Measurements from ENCODE around the gene F13A1. TPM values are rescaled to one million over a fixed set of nuclear protein-coding genes. Genes with fewer than 3 reads are reported as not detected.

The F13A1 gene
- total and polyA plus RNA-seq, 7 donors = 4.9 to 58.9 (median 26.2) TPM

DNA sequence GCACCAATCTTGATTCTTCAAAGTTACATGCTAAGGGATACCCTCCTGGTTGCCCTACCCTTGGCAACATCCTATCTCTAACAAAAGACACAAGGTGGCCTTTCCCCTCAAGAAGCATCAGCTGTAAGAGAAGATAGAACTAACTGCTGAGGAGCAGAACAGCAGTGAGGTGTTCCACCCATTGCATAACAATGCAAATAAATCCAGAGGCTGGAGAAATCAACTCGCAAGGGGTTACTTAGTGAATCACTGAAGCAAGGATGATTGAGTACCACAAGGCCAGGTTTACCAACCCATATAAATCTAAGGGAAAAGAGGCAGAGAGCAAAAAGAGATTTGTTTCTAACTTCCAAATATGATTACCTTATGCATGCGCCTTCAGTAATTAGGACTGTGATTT lies 36.7 kb downstream of the F13A1 start:
- no peak overlapping the region for H3K27ac ChIP-seq
- intact Hi-C loops (cut with DNase I) = no loop called here
- DNase-seq = no peak
- H3K4me1 ChIP-seq = no peaks in the 10 kb centered on the region
- TF ChIP-seq, protein P1, sequence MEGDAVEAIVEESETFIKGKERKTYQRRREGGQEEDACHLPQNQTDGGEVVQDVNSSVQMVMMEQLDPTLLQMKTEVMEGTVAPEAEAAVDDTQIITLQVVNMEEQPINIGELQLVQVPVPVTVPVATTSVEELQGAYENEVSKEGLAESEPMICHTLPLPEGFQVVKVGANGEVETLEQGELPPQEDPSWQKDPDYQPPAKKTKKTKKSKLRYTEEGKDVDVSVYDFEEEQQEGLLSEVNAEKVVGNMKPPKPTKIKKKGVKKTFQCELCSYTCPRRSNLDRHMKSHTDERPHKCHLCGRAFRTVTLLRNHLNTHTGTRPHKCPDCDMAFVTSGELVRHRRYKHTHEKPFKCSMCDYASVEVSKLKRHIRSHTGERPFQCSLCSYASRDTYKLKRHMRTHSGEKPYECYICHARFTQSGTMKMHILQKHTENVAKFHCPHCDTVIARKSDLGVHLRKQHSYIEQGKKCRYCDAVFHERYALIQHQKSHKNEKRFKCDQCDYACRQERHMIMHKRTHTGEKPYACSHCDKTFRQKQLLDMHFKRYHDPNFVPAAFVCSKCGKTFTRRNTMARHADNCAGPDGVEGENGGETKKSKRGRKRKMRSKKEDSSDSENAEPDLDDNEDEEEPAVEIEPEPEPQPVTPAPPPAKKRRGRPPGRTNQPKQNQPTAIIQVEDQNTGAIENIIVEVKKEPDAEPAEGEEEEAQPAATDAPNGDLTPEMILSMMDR (IDR thresholded peaks at IDR 0.05) = no peak
- H3K4me3 ChIP-seq = no peak overlapping the region
- ATAC-seq = no peak
- H3K36me3 ChIP-seq (ENCODE audit: insufficient read depth in 1 of 2, low read depth in 1 of 2) = no peaks in the 10 kb centered on the region
- H3K27me3 ChIP-seq (ENCODE audit: insufficient read depth in 3 of 3, low read length in 2 of 3) = no peaks in the 10 kb centered on the region
- WGBS, 3 donors = 86 to 91% (median 89%) methylated on average over 2 of the region's 2 CpGs
- H3K9me3 ChIP-seq = no peaks in the 10 kb centered on the region

GRCh38 chr6:6282716-6283115 lies 37.7 kb downstream of the F13A1 start:
- 59 to 68% (median 65%) methylated on average over 1 of the region's 1 CpG for WGBS, 3 donors
- ATAC-seq = no peak
- Histone ChIP-seq H3K27ac (no peak overlapping the region), H3K4me1 (no peaks in the 10 kb centered on the region), H3K9me3 (no peaks in the 10 kb centered on the region), H3K4me3 (no peak overlapping the region), H3K36me3 (ENCODE audit: insufficient read depth in 1 of 2, low read depth in 1 of 2) (no peaks in the 10 kb centered on the region), H3K27me3 (ENCODE audit: insufficient read depth in 3 of 3, low read length in 2 of 3) (no peaks in the 10 kb centered on the region)
- DNase-seq = no peak
- TF ChIP-seq, protein P1 (IDR thresholded peaks at IDR 0.05) = no peak
- intact Hi-C loops (cut with DNase I) = no loop called here

- Histone ChIP-seq H3K4me3 (no peak overlapping the region), H3K9me3 (no peaks in the 10 kb centered on the region), H3K27ac (no peak overlapping the region), H3K4me1 (no peaks in the 10 kb centered on the region), H3K27me3 (ENCODE audit: insufficient read depth in 3 of 3, low read length in 2 of 3) (peaks cover 0 to 4% (median 0%) of the 10 kb centered on the region in 3 donors), H3K36me3 (ENCODE audit: insufficient read depth in 1 of 2, low read depth in 1 of 2) (no peaks in the 10 kb centered on the region)
- ATAC-seq (no peak), DNase-seq (no peak)
- WGBS, 3 donors = 80 to 90% (median 83%) methylated on average over 4 of the region's 4 CpGs
- TF ChIP-seq, protein P1 (IDR thresholded peaks at IDR 0.05) = no peak
- intact Hi-C loops (cut with DNase I) = no loop called here
Measured at GRCh38 chr6:6277413-6277812, 43.0 kb downstream of the F13A1 start.

DNA sequence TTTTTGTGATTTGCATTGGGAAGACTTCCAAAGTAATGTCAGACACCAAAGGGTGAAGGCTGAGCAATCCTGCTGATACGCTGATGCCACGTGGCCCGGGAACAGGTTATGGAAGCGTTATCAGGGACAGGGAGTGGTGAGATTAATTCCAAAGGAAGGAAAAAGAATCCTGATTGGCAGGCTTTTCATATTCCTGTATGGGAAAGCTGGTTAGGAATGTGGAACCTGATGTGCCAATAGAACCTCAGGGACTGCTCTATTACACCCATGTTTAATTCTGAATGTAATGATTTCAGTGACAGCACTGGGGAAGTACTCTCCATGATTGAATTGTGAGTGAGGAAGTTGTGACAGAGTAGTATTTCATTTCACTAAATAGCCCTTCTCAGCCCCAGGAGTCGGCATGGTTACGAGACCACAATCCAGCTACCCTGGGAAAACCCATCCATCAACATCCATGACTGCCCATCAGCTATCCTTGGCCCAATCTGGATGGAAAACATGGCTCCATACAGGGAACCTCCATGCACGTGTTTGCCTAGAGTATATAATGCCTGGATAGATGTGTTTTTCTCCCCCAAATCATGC lies 49.4 kb downstream of the F13A1 start:
- Histone ChIP-seq H3K9me3 (no peaks in the 10 kb centered on the region), H3K4me3 (no peak overlapping the region), H3K4me1 (no peaks in the 10 kb centered on the region), H3K27ac (no peak overlapping the region), H3K27me3 (ENCODE audit: insufficient read depth in 3 of 3, low read length in 2 of 3) (peaks cover 0 to 4% (median 2%) of the 10 kb centered on the region in 3 donors), H3K36me3 (ENCODE audit: insufficient read depth in 1 of 2, low read depth in 1 of 2) (no peaks in the 10 kb centered on the region)
- 68 to 73% (median 71%) methylated on average over 7 of the region's 7 CpGs for WGBS, 3 donors
- ATAC-seq (no peak), DNase-seq (no peak)
- TF ChIP-seq, protein P1 (IDR thresholded peaks at IDR 0.05) = no peak
- intact Hi-C loops (cut with DNase I) = no loop called here

DNA sequence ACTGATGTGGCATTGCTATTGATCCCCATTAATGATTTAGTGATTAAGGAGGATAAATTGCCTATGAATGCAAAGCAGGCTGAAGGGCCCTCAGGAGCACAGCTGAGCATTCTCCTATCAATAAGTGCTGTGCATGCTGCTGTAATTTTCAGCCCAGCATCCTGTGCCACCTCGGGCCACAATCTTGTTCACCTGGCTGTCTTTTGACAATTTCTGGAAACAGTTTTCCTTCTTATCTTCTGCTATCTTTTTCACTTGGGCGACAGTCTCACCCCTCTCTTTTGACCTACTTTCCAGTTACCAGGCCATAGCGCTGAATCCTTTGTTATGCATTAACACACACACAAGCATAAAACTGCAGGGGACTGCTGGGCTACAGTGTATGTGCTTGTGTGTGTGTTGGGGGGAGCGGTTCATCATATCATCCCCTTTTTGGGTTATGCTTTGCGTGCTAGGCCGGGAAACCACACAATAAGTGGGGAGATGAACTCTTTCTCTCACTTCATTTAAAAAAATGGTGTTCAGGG lies 60.2 kb downstream of the F13A1 start:
- no peak overlapping the region for H3K4me3 ChIP-seq
- ATAC-seq = no peak
- intact Hi-C loops (cut with DNase I) = no loop called here

More for the DNA sequence above, 60.2 kb downstream of the F13A1 start:
- Histone ChIP-seq H3K4me1 (no peaks in the 10 kb centered on the region), H3K27me3 (ENCODE audit: insufficient read depth in 3 of 3, low read length in 2 of 3) (peaks cover 0 to 5% (median 0%) of the 10 kb centered on the region in 3 donors), H3K9me3 (no peaks in the 10 kb centered on the region), H3K27ac (no peak overlapping the region), H3K36me3 (ENCODE audit: insufficient read depth in 1 of 2, low read depth in 1 of 2) (no peaks in the 10 kb centered on the region)
- DNase-seq = no peak
- WGBS, 3 donors = 84 to 94% (median 84%) methylated on average over 6 of the region's 6 CpGs
- TF ChIP-seq, protein P1 (IDR thresholded peaks at IDR 0.05) = no peak

Measured in psoas muscle (tissue), 8 donors.